GM18511 (cell line): ENCODE data around the gene SLC24A3.

Source experiments
- ATAC-seq: cut with Tn5 transposase; IDR thresholded peaks from one replicate; pipeline ENCODE4 v1.9.1; 2021; ENCODE audit warnings: mild to moderate bottlenecking, moderate library complexity; ENCODE audit not compliant: unreplicated experiment

The SLC24A3 gene

GRCh38 chr20:19568128-19568527 is 355.7 kb downstream of the SLC24A3 start:
- no peak for ATAC-seq

DNA sequence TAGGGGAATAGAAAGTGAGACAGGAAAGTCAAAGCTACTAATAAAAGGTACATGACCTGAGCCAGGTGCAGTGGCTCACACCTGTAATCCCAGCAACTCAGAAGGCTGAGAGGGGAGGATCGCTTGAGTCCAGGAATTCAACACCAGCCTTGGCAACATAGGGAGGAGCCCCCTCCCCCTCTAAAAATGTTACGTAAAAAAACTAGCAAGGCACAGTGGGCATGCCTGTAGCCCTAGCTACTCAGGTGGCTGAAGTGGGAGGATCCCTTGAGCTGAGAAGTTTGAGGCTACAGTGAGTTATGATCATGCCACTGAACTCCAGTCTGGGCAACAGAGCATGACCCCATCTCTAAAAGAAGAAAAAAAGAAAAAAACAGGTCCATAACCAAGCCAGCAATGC is 359.6 kb downstream of the SLC24A3 start:
- ATAC-seq, result no peak

GRCh38 chr20:19577692-19578091 is 365.2 kb downstream of the SLC24A3 start:
- ATAC-seq, result no peak

DNA sequence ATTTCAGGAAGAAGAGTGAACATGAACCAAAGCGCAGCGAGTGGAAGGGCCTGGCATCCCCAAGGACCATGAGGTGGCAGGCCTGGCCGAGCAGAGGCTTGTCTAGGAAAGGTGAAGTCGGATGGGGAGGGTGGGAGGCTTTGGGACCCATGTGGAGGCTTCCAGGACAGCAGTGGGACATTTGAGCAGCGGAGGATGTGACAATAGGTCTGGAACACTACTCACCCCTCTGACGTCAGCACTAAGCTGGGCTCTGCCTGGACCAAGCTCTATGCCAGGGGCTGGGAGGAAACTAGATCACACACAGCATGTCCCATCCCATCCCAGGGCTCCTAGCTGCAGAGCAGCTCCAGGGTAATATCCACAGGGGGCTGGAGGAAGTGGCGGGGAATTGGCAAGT is 370.3 kb downstream of the SLC24A3 start:
- ATAC-seq, result no peak

DNA sequence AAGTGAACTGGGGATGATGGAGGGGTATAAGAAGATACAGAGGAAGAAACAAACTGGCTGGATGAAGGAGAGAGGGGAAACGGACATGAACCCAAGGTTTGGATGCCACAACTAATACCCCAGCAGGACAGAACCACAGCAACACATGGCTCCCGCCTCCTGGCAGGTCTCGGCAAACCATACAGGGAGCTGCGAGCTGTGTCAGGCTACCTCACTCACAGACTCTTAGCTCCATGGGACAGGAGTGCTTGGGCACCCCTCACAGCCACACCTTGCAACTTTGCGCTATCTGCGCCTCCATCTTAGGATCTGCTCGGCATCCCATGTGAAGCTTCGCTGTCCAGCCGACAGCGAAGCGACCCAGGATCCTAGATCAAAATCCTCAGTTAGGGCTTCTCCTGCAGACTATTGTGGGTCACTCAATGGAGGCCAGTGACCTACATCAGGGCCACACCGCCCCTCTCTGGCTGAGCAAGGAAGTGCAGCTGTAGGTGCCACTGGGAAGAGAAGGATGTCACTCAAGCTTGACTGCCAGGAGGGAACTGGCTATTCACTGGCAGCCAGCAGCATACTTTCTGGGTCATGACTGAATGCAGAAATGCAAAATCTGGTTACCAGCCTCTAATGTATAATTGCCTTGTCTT is 371.2 kb downstream of the SLC24A3 start:
- no peak for ATAC-seq

DNA sequence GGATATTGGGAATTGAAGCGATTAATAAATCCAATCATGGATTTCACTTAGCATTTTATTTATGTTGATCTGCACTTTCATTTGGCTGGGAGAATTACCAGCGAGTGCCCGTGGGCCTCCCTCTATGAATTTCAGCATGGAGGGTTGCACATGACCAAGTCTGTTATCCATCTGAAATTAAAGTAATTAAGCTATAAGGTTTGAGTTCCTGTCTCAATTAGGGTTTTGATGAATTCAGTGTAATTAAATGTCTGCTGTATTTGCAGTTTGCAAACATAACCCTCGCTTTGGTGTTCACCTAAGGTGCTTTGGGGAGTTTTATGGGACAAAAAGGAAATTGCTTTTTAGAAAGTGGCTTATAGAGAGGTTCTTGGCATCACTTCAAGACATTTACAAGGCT is 375.8 kb downstream of the SLC24A3 start:
- ATAC-seq, result no peak

GRCh38 chr20:19588732-19589131 is 376.3 kb downstream of the SLC24A3 start:
- no peak for ATAC-seq

DNA sequence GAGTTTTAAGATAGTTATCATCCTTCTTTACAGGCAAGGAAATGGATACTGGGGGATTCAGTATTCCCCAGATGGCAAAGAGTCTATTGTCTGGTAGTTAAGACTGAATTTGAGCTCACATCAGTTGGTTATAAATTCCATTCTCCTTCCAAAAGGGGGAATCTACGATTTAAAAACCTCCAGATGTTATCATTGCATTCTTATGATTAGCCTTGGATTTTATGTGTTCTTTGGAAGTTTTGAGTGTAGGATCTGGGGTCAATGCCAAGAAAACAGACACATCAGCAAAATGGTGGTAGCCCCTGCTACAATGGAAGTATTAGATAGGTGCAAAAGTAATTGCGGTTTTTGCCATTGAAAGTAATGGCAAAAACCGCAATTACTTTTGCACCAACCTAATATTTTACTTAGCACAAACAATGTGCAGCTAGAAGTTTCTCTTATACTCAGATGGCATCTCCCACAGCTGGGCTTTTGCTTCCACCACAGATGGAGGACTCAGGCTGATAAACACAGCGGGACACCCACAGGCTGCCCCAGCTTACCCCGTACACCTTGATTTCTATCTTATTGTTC is 377.4 kb downstream of the SLC24A3 start:
- ATAC-seq, result no peak

DNA sequence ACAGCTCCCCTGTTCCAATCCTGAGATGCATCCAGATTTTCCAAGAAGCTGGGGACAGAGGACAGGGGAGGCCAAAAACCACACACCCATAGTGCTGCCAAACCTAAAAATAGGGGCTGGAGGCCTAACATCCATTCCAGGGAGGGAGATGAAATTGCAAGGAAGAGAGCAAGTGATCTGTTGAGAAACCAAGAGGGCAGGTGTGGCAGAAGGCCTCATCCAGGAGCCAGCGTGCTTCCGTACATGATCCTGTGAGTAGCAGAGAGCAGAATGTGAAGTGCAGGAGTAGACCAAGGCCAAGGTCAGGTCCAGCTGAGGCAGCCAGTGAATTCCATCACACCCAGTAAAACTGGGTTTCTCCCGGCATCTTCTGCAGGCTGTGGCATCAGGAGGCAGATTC is 377.9 kb downstream of the SLC24A3 start:
- no peak for ATAC-seq

- ATAC-seq, result no peak
Measured at GRCh38 chr20:19593762-19594161, 381.3 kb downstream of the SLC24A3 start.

DNA sequence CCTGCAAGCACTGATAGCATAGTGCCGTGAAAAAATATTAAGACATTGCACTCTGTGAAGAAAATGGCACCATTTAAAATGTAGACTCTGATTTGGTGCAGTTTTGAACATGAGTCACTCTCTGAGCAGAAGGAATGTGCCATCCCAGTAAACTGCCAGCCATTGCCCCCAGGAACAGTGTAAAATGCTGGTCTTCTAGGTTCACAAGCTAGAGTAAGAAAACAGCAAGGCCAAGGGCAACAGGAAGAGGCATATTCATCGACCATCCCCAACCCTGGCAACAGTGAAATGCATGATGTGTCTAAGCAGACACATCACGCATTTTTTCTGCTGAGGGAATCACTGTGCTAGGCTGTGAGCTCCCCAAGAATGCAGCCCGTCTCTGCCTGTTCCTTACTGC is 382.5 kb downstream of the SLC24A3 start:
- ATAC-seq, result no peak

GRCh38 chr20:19598117-19598850 is 385.8 kb downstream of the SLC24A3 start:
- ATAC-seq, result no peak

DNA sequence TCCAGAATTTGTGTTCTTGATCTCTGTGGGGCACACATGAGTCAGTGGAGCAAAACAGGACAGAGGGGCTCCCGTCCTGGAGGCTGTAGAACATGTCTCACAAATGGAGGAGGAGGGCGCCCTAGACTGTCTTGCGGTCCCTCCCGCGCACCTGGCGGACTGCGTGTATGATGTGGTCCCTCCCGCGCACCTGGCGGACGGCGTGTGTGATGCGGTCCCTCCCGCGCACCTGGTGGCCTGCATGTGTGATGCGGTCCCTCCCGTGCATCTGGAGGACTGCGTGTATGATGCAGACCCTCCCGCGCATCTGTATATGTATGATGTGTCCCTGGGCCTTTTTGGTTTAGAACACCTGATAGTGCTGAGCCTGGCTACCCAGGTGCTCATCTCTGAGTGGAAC is 386.8 kb downstream of the SLC24A3 start:
- ATAC-seq, result no peak

DNA sequence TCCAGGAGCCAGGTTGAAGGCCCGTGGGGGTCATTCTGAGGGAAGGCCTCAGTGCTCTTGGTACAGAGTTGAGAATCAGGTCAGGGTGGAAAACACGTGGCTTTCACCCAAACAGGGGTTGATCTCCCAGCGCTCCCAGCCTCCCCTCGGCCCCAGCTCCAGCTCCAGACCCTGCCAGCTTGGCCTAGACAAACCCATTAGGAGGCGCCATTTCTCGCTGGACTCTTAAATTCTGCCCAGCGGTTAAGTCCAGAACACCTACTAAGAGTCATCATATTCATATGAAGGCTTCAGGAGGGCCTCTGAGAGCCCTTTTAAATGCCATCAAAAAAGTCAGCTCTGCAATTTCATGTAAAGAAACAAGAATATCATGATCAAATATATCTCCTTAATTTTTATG is 387.6 kb downstream of the SLC24A3 start:
- no peak for ATAC-seq

GRCh38 chr20:19601126-19601810 is 388.8 kb downstream of the SLC24A3 start:
- no peak for ATAC-seq

GRCh38 chr20:19602675-19603375 is 390.4 kb downstream of the SLC24A3 start:
- ATAC-seq, result no peak

GRCh38 chr20:19603376-19603750 is 390.9 kb downstream of the SLC24A3 start:
- no peak for ATAC-seq

DNA sequence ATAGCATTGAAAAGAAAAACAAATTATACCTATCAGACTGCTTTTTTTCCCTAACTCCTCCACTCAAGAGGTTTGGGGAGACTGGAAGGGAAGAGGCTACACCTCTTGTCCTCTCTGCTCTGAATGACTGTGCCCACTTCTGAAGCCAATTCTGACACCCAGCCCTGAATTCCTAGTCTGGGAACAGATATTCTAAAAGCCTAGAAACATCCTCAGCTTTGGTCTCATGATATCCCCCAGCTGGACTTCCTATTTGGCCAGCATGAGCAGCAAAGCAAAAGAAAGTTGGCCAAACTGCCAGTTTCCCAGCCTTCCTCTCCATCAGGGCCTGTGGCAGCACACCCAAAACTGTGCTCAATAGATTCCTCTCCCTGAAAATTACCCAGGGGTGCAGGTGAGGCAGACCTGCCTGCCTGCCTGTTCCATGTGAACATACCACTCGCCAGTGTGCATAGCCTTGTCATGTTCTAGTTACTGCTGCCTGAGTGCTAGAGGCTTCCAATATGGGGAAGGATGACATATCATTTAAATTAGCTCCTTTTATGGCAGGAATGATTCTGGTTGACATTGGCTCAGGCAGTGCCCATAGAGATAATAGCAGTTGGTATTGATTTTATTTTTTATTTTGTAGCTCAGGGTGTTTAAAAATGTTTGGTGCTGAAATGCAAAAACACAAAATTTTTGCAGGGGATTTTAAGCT is 393.5 kb downstream of the SLC24A3 start:
- ATAC-seq, result no peak

- no peak for ATAC-seq
Measured at GRCh38 chr20:19609642-19610223, 397.3 kb downstream of the SLC24A3 start.

- no peak for ATAC-seq
Measured at GRCh38 chr20:19615629-19616028, 403.2 kb downstream of the SLC24A3 start.
